VCaP (cell line): ENCODE data around the gene PPM1J.

ENCODE experiments used
- H3K27ac ChIP-seq: fragments of 450-650 bp; 2 replicates; pipeline ENCODE4 v1.5.1; 2017
- CTCF ChIP-seq: fragments of 450-650 bp; conservative IDR thresholded peaks from 2 replicates; pipeline ENCODE4 v1.5.1; 2017; ENCODE audit warnings: mild to moderate bottlenecking, moderate library complexity

The PPM1J gene

GRCh38 chr1:112712191-112712590 is 2.9 kb downstream of the PPM1J start:
- no peak overlapping the region for H3K27ac ChIP-seq
- TF ChIP-seq CTCF = no peak

DNA sequence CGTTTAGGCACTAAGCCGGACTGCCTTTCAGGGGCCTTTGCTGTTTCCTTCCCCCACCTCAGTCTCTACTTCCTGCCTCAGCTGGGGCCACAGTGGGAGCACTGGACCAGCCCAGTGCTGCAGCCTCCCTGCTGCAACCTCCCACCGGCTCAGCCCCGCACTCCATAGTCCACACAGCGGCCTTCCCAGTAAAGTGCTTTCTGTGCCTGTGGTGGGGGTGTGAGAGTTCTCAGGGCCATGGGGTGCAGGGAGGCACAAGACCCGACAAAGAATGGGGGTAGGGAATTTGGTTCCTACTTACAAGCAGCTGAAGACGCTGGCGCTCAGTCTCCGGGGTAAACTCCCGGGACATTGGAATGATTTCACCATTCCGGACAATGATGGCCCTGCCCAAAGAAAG is 3.5 kb downstream of the PPM1J start:
- no peak for TF ChIP-seq CTCF
- H3K27ac ChIP-seq = no peak overlapping the region

DNA sequence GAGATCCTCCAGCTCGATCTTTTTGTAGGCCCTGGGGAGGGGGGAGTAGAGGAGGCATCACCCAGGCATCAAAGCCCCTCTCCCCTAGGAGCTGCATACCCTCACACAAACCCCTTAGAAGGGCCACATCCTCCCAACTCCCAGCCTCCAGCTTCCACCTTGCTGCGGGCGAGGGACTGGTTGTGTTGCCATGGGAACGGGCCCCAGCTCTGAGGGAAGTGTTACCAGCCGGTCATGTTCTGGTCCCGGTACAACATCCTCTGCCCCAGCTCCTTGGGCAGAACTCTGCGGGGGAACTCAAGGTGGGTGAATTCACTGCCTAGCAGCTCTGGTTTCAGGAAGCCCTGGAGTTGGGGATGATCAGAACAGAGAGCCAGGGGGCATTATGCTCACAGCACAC is 4.1 kb downstream of the PPM1J start:
- no peak for TF ChIP-seq CTCF
- no peak overlapping the region for H3K27ac ChIP-seq

GRCh38 chr1:112710586-112710985 is 4.5 kb downstream of the PPM1J start:
- TF ChIP-seq CTCF = no peak
- H3K27ac ChIP-seq = no peak overlapping the region

DNA sequence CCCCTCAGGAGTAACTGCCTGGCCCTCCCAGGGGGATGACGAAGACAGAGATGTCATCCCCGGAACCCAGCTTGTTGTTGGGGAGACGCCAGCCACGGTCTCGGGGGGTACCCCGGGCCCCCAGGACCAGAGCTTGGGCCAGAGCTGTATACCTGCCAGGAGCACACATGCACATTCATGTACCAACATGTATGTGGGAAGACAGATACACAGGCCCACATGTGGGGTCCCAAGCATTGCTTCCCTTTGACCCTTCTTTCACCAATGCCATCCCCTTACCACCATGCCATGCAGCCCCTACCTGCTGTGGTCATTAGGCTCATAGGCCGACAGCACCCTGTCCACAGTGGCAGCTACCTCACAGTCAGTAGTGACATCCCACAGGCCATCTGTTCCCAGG is 5.0 kb downstream of the PPM1J start:
- no peak overlapping the region for H3K27ac ChIP-seq
- no peak for TF ChIP-seq CTCF

DNA sequence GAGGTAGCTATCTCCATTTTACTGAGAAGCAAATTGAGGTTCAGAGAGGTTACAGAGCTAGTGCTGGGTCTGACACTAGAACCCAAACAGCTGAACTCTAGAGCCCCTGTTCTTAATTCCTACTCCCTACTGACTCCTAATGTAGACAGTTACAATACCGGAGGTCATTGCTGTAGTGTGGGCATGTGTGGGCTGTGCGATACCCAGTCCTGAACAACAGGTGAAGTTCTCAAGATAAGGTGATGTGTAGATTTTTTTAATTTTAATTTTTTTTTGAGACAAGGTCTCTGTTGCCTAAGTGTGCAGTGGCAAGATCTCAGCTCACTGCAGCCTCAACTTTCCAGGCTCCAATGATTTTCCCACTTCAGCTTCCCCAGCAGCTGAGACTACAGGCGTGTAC is 6.6 kb downstream of the PPM1J start:
- H3K27ac ChIP-seq = no peak overlapping the region
- no peak for TF ChIP-seq CTCF

GRCh38 chr1:112708002-112708448 is 7.1 kb downstream of the PPM1J start:
- H3K27ac ChIP-seq = peak overlapping the region; percentile 77
- no peak for TF ChIP-seq CTCF
